HG03159 (cell line): ENCODE results near the gene ATAD3A.

Experiments used
- ATAC-seq: cut with Tn5 transposase; IDR thresholded peaks from one replicate; pipeline ENCODE4 v1.9.1; 2021; ENCODE audit warnings: mild to moderate bottlenecking, moderate library complexity; ENCODE audit not compliant: unreplicated experiment

The ATAD3A gene

GRCh38 chr1:1577367-1578011 lies 65.5 kb downstream of the ATAD3A start:
- no peak for ATAC-seq

GRCh38 chr1:1578371-1578940 lies 66.5 kb downstream of the ATAD3A start:
- no peak for ATAC-seq

- ATAC-seq, result no peak
Measured at GRCh38 chr1:1582585-1583346, 70.8 kb downstream of the ATAD3A start.

- ATAC-seq, result no peak
Measured at GRCh38 chr1:1583347-1584010, 71.5 kb downstream of the ATAD3A start.
